GM21528 (cell line): ENCODE results near the gene CCL16.

Experiments used
- ATAC-seq: cut with Tn5 transposase; IDR thresholded peaks from one replicate; pipeline ENCODE4 v1.9.1; 2021; ENCODE audit warnings: mild to moderate bottlenecking, moderate library complexity; ENCODE audit not compliant: unreplicated experiment, low FRiP score

The CCL16 gene

GRCh38 chr17:35988164-35988563 is 6.9 kb upstream of the CCL16 start:
- ATAC-seq, result no peak

DNA sequence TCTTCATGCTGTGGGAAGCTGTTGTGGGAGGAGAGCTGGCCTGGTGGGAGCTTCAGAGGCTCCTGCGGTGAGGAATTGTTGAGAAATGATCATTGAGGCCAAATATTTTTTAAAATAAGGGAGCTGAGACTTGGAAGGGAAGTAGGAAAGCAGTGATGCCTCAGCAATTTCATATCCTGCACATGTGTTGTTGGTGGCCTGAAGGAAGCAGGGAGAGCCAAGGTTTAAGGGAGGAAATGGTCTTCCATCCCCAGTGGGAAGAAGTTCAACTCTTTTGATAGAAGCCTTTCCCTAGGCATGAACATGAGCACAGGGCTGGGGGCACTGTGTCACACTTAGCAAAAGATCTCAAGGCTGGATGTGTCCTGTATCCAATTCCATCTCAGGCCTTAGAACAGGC is 5.3 kb upstream of the CCL16 start, which contains the start of gene CCL14:
TSS of gene CCL14 (minus strand) at position 87 of the 400 bp plus-strand sequence. CDS start at position 7, 80 bp downstream.
- no peak for ATAC-seq

DNA sequence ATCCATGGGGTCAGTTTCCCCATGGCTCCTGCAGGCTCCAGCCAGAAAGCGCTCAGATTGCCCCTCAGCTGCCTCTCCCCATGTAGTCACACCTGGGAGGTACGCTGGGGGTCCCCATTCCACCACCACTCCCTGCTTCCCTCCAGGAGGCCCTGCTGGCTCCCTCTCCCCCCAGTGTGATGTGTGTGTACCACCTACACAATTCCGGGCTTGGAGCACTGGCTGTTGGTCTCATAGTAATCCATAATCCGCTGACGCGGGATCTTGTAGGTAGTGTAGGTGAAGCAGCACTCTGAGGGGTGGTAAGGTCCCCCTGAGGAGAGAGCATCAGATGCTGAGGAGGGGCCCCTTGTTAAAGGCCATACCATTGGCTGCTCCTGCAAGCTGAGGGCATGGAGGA is 2.8 kb upstream of the CCL16 start:
- no peak for ATAC-seq

GRCh38 chr17:35982409-35983191 is 1.3 kb upstream of the CCL16 start:
- ATAC-seq, result no peak

- no peak for ATAC-seq
These were observed 622 bp upstream of the CCL16 start for GRCh38 chr17:35981908-35982330.

DNA sequence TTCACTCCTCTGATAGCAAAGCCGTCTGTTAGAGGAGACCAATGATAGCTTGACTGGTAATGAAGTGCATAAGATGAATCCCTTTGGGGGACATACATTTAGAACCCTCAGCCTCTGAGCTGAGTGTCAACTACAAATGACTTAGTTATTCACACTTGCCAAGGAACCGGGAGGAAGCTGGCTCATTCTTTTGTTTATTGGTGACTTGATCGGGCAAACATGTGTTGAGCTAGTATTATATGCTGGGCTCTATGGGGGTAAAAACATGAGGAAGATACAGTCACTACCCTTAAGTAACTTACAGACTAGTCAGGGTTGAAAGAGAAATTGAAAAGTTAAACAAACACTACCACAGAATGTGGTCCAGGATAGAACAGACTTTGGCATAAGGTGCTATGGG is 3.0 kb downstream of the CCL16 start:
- ATAC-seq, result no peak

- ATAC-seq, result no peak
These were observed 3.8 kb downstream of the CCL16 start for GRCh38 chr17:35977509-35977908.

DNA sequence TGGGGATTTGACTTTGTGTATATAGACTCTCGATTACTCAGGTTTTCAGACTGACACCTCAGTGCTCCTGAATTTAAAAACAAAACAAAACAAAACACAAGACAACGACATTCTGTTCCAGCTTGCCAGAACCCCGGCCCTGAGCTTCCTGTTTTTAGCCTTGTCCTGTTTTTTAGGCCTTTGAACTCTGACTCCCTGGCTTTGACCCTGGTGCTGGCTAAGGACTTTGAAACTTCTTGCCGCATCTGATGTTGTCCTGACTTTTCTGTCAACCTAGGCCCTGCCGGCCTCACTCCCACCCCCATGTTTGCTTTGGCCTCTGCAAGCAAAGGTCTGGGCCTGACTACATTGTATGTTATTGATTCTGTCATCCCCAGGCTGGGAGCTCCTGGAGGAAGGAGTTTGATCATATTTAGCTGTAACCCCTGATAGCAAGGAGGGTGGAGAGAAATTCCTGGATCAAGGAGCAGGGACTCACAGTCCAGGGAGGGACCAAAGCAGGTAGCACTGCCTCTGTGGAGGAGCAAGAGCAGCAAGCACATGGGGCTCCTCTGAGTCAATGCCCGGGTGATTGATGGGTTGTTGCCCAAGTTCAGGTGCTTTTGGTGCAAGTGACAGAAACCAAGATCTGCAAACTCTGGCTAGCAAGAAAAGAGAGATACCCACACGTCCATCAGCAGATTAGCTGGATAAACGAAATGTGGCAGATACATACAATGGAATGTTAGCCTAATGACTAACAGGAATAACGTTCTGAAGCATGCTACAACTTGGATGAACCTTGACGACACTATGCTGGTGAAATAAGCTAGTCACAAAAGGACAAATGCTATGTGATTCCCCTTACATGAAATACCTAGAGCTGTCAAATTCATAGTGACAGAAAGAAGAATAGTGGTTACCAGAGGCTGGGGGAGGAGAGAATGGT is 7.7 kb downstream of the CCL16 start:
- no peak for ATAC-seq

GRCh38 chr17:35972945-35973332 is 8.4 kb downstream of the CCL16 start:
- ATAC-seq, result no peak

- ATAC-seq, result no peak
These were observed 8.8 kb downstream of the CCL16 start for GRCh38 chr17:35972535-35972934.

DNA sequence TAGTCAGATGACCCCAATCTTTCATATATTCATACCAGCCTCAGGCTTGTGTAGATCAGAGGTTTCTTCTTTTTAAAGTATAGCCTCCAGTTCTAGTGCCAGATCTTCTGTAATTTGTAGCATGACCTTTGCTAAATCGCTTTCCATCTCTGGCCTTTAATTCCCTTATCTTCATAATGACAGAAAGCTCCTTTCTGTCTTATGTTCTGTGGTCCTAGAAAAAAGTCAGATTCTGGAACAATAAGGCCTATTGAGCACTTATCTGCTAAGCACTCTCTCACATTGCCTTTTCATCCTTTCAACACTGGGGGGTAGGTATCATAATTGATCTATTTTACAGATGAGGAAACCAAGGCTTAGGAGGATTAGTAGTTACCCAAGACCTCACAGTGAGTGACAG is 9.2 kb downstream of the CCL16 start:
- ATAC-seq, result no peak

DNA sequence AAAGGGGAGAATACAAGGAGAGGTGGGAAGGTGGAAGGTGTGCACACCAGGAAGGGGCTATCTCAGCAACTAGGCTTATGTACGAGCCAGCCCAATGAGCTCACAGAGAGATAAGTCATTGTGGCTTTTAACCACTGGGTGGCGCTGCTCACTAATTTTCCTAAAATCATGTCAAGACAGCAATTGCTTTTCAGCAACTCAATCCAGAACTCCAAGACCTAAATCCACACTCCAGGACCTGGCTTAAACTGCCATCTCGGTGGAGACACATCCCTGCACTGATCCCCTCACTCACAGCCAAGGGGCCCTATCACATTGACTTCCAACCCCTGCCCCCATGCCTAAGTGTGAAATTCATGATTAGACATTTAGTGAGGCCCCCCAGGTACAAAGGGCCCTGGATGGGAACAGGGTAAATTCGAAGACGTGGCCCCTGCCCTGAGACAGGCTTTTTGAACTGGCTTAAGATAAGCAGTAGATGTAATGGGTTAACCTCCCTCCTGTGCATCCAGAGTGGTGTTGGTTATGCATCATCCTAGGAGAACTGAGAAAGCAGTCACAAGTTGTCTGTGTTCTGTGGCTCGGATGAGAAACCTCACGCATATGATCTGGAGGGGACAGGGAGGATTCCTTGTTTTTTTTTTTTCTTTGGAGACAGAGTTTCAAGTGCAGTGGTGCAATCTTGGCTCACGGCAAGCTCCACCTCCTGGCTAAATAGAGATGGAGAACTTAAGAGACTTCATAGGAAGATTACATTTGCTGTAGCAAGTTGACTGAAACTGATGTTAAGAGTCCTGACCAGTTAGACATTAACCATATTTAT is 11.5 kb downstream of the CCL16 start:
- ATAC-seq, result no peak

GRCh38 chr17:35968520-35969054 is 12.7 kb downstream of the CCL16 start:
- no peak for ATAC-seq

DNA sequence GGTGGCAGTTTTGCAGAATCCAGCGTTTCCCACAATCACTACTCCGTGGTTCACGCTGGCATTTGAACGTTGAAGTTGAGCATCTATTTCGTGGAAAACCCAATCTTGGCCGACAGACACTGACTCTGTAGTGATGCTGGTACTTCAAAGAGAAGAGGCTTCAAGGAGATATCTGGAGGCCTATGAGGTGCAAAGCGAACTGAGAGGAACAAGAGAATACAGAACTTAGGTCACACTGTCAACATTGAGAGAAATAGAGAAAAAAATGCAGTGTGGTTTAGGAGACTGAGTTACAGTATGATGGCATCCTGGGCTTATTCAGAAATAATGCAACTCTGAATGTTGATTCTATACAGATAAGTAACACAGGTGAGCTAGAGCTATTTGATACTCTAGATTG is 16.0 kb downstream of the CCL16 start:
- ATAC-seq, result no peak

DNA sequence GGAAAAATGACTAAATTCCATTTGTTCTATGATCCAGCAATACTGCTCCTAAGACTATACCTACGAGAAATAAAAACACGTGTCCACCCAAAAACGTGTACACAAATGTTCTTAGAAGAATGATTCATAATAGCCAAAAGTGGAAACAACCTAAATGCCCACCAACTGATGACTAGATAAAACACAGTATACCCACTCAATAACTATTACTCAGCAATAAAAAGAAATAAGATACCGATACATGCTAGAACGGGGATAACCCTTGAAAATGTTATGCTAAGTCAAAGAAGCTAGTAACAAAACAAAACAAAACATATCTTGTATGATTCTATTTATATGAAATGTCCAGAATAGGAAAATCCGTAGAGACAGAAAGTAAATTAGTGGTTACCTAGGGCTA is 17.6 kb downstream of the CCL16 start:
- ATAC-seq, result no peak

GRCh38 chr17:35953720-35954119 is 27.6 kb downstream of the CCL16 start:
- no peak for ATAC-seq

- ATAC-seq, result no peak
These were observed 31.9 kb downstream of the CCL16 start for GRCh38 chr17:35949401-35949800.

DNA sequence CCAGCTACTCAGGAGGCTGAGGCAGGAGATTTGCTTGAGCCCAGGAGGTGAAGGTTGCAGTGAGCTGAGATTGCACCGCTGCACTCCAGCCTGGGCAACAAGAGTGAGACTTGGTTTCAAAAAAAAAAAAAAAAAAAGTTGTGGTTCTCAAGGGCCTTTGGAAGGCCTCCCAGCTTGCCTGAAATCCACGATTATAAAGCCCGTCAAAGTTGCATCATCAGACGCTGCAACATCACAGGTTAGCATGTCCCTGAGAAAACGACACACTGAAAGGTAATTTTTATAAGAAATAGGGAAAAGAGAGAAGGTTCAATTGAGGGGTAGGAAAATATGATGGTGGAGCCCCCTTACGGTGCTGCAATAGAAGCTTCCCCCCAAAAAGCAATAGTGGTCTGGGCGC is 33.2 kb downstream of the CCL16 start:
- ATAC-seq, result no peak

DNA sequence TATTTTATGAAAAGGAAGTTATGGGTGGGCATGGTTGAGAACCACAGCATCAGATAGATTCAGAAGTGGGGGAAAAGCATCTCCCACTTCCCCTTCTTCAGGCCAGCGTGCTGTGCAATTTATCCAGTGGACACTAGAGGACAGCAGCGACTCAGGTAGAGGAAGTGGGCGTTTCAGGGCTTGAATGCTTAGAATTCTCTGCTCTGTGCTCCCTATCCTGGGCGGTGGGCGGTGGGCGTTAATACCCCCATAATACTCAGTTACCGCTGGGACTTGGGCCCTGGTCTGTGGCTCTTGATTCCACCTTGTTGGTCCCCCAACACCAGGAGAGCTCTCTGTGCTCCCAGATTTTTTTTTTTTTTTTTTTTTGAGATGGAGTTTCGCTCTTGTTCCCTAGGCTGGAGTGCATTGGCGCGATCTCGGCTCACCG is 34.1 kb downstream of the CCL16 start:
- no peak for ATAC-seq

GRCh38 chr17:35944151-35944550 is 37.1 kb downstream of the CCL16 start:
- ATAC-seq, result no peak
